GM21825 (cell line): ENCODE measurements around the gene PHB1.
"Not testable (repeated sequence)": the region's sequence is repeated elsewhere in the genome, so short reads cannot be mapped to it uniquely, and the experiment has no call there.

ENCODE experiments used
- ATAC-seq: cut with Tn5 transposase; IDR thresholded peaks from one replicate; pipeline ENCODE4 v1.9.1; 2021; ENCODE audit warnings: mild to moderate bottlenecking, moderate library complexity; ENCODE audit not compliant: unreplicated experiment

PHB1 gene

DNA sequence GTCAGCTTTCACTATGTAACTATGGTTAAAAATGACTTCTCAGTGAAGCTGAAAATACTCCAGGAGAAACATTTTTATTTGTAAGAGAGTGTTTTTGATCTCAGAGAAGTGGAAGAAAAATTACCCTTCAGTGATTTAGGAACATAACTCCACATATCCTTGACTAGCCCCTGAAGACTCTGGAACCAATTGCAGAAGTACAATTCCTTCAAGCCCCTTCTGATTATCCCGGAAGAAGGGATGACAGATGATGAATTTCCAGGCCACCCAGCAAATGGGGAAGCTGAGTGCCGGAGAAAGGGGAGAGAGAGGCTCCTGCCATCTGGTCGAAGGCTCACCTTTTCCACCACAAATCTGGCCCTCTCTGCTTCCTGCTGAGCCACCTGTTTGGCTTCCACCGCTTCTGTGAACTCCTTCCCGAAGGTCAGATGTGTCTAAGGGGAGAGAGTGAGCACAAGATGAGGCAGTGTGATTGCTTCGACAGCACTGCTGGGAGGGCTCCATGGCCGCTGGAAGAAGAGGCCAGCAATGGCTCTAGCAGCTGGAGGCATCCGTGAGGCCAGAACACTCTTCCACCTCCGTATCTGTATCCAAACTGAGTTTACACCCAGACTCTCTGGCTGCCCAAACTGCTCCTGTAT, 8.1 kb downstream of the PHB1 start:
- no peak for ATAC-seq

DNA sequence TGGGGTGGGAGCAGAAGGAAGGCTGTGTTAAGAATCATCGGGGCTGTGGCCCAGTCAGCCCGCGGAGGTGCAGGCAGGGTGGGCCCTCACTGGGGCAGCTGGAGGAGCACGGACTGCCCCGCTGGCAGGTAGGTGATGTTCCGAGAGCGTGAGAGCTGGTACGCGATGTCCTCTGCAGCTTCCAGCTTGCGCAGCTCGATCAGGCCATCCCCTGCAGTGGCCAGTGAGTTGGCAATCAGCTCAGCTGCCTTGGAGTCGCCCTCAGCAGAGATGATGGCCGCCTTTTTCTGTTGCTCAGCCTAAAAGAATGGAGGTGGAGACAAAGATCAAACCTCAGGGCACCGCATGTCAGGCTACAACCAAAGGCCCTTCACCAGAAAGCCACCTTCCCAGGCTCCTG, 9.8 kb downstream of the PHB1 start:
- ATAC-seq, result no peak

DNA sequence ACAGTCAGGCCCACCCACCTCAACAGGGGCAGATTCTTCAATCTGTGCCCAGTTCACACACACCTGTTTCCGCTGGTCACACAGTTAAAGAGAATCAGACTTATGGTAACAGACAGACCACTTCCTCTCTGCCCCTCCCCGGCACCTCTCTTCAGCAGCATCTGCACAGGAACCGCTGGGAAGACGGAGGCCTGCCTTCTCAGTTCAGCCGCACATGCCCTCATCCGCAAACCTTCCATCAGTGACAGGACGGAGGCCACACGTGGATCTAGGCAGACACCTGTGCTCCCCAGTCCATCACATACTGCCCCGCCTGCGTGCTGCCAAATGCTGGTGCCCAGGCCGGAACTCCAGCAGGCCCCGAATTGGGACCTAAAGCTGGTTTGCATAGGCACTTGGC, 10.3 kb downstream of the PHB1 start:
- ATAC-seq, result peak; percentile 54

DNA sequence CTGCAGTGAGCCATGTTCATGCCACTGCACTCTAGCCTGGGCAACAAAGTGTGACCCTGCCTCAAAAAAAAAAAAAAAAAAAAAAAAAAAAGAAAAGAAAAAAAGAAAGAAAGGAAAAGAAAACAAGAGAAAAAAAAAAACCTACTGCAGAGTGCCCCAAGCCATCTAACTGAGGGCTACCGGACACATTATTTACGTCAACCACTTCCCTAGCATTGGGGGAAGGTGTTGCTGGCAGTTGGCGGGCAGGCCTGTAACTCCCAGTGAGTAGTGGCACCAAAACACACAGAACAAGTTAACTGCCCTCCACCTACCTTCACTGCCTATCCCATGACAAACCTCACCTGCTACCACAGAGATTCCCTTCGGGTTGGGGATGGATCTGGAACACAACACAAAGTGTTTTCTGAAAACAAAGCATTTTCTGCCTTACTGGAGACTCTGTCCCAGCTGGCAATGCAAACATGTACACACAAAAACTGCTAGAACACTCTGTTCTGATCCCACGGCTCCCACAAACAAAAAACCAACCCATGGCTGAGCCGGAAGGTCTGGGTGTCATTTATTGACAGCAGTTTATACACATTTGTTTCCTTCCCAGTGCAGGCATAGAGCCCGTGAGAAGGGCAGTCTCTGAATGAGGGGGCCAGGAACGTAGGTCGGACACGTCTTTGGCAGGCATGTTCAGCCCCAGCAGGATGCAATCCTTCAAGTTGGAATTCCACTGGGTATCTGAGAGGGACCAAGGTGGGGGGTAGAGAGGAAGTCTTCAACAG, 11.0 kb downstream of the PHB1 start:
- ATAC-seq, result no peak

DNA sequence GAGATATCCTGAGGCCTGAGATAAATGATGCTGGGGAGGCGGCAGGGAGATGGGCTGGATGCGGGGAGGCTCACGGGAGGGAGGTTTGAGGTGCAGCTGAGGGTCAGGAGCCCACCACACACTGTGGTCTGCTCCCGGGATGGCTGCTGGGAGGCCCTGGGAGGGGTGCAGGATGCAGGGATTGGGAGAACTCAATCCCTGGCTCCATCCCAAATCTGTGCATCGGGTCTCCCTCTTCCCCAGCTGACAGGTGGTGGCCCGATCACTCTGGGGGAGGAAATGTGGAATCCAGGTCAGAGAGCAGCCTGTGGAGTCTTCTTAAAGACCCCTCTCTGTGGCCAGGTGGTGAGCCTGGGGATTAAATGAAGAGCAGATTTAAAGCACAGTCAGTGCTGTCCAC, 12.0 kb downstream of the PHB1 start:
- ATAC-seq, result no peak

DNA sequence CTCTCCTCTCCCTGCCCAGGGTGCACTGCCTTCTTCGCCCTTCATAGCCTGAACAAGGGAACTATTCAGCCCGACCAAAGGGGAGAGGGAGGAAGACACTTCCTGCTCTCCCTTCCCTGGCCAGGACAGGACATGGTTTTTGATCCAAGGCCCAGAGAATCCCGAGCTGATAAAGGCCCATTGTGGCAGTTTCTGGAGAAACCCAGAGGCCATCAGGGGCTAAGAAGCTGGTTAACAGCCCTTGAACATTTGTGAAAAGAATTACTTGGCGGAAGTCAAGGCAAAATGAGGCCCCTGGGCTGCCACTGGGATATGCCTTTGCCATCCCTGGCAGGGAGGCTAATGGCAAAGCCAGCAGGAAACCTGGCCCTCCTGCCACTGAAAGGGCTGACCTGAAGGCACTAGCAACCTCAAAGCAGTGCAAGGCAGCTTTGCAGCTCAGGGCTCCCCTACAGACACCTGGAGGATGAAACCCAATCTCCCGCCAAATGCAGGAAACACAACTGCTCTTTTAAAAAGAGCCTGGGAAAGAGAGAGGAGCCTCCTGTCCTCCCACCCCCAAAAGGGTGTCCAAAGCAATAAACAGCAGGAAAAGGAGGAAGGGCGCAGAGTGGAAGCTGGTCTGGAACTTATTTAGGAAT, 12.6 kb downstream of the PHB1 start:
- no peak for ATAC-seq

DNA sequence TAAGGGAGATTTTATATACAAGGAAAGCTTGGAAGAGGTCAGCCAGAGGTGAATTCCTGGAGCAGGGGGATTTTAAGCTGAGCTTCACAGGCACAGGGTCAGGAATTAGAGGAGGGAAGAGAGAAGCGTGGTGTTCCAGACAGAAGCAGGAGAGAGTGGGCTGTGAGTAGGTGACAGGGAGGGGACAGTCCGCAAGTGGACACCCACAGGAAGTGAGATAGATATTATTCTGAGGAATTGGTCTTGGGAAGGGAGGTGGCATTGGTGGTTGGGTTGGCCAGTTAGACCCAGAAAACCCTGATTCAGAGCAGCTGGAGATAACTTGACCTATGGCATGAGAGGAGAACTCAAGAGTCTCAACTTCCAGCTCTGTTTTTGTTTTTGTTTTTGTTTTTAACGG, 14.7 kb downstream of the PHB1 start:
- no peak for ATAC-seq

DNA sequence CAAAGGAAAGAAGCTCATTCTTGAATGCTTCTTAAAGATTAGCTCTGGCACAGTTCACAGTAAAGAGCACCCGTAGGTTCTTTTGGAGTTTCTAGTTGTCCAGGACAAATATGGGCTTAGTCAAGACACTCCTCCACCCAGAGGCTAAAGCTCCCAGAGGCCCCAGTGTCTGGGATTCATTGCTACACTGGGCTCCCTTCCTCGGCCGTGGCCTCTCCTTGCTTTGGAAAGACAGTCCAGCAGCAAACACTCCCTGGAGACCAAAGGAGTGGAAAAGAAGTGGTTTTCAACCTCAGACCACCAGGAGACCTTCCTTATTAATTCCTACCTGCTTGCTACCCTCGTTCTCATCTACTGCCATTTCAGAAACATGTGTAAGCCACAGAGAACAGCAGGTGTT, 17.1 kb downstream of the PHB1 start:
- no peak for ATAC-seq

DNA sequence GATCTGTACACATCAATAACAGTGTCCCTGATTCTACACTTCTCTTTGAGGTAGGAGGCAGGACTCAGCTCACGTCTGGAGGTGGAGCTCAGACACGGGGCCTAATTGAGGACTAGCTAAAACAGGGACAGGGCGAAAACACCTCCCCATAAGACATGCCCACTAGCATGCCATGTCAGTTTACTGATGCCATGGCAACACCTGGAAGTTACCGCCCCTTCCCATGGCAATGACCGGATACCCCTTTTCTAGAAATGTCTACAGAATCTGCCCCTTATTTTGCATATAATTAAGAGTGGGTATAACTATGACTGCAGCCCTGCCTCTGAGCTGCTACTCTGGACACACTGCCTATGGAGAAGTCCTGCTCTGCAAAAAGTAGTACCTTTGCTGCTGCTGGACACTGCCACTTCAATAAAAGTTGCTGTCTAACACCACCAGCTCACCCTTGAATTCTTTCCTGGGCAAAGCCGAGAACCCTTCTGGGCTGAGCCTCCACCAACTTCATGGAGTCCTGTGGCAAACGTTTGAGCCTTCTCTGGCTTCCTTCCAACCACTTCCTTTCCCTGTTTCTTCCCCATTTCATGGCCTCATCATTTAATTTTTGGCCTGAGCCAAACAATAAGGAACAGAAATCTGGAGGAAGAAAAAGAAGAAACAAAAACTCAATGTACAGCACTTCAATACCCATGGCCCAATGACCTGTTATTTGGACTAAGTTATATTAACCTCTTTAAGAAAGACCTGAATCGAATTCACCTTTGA, 21.0 kb downstream of the PHB1 start:
- no peak for ATAC-seq

DNA sequence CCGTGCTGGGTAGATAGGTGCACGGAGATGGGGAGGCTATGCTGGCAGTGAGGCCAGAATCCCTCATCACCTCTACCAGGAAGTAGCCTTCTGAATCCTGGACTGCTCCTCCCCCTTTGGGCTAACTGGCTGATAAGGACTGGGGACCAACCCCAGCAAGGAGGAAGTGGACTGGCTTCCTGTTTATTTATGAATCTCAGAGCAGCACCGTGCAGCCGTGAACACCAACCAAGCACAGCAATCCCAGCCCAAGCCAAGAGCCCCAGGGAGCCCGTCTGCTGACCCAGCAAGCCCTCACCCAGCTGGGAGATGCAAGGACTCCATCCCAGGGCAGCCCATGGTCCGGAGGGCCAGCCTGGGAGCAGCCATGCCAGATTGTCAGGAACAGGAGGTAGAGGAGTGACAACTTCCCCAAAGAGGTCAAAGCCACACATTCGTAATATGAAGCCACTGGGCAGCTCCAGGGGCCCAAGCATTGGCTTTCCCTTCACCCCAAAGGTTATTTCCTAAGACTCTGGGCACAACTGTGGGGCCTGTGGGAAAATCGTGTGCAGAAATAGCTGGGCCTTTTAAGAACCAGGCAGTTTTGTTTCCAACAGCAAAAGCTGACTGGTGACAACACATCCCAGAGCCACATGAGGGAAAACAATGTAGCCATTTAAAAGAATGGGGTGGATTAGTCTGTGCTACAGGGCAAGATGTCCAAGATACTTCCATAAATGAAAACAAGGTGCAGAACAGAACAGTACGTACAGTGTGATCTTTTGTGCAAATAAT, 23.9 kb downstream of the PHB1 start:
- no peak for ATAC-seq

DNA sequence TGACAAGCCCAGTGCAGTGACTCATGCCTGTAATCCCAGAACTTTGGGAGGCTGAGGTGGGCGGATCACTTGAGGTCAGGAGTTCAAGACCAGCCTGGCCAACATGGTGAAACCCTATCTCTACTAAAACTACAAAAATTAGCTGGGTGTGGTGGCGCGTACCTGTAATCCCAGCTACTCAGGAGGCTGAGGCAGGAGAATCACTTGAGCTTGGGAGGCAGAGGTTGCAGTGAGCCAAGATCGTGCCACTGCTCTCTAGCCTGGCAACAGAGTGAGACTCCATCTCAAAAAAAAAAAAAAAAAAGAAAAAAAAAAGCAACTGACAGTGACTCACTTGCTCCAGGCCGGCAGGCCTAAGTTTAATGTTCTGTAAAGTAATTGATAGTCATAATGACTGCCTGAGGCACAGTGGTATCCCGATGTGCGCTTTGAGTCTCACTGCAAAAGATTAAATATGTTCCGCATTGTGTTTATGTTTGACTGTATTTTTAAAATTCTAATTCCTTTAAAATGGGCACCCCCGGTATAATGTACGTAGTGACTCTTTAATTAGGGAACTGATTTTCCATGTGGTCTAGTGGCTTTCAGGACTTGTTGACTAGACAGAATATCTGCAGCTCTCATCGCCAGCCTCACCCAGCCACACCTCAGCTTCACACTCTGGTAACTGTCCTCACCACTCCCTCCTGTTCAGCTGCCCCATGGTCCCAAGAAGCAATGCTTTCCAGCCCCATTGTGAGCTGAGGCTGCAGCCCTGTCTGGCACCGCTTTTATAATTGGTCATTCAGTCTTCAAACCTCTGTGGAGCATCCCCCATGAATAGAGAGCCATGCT, 25.0 kb downstream of the PHB1 start:
- not testable (repeated sequence) for ATAC-seq

DNA sequence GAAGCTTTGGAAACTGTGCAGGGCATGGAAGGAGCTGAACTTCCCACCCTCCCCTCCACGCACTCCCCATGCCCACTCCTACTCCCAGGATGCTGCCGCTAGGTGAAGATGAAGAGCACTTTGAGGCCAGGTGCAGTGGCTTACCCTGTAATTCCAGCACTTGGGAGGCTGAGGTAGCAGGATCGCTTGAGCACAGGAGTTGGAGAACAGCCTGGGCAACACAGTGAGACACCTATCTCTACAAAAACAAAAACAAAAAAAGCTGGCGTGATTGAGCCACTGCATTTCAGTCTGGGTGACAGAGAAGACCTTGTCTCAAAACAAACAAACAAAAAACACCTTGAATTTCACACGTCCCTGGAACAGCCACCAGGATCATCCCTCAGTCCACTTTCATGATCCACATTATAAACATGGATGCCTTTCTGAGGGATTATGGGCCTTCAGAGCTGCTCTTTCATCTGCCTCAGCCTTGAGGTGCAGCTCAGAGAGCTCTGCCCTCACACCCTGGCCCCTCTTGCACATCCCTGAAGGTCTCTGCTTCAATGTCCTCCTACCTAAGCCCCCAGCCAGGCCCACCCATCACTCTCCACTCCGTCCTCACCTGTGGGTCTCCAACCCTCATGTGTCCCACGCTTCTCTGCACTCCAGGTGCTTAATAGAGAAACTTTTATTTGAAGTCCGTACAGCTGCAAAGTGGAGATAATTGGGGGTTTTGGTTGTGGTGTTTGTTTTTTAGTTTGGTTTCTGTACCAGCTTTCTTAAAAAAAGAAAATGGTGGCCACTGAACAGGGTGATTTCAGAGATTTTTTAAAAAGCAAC, 25.8 kb downstream of the PHB1 start:
- no peak for ATAC-seq

DNA sequence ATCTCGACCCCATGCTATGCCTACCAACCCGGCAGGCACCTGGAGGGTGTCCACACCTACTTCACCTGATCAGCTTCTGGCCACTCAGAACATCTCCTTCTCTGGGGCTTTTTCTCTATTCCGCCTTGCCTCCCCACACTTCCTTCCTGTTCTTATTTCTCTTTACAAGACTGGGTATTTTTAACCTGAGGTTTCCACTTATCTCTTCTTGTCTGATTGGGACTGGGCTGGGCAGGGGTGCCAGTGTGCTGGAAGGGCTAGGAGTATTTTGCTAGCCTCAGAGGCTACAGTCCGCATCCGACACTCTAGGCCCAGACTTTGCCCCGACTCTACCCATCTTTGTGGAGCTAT, 26.4 kb downstream of the PHB1 start:
- ATAC-seq, result peak; percentile 60

DNA sequence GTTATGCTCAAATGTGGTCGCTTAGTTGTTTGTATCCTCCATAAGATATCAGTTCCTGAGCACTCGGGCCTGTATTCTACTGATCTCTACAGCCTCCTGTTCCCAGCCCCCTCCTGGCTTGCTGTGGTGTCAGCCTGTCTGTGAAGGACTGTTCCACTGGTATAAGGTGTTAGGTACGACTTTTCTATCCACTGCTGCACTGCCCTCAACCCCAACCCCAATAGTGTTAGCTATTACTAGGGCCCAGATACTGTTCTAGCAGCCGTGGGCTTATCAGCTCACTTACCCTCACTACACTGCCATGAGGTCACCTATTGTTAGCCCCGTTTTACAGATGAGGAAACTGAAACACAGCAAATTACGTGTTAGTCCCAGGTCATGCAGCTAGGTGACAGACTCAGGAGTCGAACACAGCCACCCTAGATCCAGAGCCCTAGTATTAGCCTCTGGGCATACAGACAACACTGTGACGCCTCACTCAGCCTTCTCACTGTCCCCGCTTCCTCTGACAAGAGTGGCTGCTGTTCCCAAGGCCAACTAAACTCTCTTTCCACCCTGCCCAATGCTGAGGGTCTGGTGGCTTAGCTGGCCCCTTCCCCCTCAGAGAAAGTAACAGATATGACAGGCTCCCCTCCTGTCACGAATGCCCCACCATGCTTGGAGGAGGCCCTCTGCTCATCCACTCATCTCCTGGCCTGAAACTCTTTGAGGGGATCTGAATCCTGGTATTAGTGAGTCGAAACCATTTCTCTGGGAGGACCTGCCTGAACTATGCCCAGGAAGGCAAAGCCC, 27.0 kb downstream of the PHB1 start:
- no peak for ATAC-seq

DNA sequence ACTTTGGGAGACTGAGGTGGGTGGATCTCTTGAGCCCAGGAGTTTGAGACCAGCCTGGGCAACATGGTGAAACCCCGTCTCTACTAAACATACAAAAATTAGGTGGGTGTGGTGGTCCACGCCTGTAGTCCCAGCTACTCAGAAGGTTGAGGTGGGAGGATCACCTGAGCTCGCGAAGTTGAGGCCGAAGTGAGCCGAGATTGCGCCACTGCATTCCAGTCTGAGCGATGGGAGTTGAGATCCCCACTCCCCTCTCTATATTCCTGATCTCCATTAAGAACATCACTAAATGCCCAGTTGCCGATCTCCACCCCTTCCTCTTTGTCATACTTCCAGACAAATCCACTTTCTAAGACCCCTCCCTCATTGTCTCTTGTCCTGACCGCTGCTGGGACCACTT, 28.3 kb downstream of the PHB1 start:
- no peak for ATAC-seq

DNA sequence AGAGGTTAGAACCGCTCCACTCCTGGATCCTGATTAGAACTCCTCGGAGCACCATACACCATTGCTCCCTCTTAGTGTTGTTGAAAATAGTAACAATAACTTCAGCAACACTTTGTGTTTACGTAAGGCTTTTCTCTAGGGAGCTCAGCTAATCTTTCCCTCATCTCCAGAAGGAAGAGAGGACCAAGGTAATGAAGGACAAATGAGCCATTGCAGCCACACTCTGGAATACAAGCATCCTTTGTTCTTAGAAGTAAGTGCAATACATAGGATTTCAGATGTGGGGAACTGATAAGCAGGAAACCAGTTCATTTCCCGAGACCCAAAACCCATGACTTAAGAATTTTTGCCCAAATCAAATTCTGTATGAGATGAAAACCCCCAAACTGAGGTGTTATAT, 29.7 kb downstream of the PHB1 start:
- ATAC-seq, result no peak

DNA sequence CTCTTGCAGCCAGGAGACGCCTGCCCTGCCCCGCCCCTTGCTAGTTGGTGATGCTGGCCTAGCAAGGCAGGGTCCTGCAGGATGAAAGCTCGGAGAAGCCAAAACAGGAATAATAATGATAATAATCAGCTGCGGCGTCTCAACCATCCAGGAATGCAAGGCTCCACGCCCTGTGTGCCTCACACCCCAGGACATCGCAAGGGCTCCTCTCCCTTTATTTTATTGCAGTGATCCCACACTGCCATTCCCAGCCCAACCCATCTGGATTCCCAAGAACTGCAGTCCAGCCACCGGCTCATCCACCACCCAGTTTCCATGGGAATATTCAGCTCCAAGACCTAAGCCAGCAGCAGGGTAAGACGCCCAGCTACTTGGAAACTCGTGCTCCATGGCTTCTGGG, 31.6 kb downstream of the PHB1 start:
- no peak for ATAC-seq

DNA sequence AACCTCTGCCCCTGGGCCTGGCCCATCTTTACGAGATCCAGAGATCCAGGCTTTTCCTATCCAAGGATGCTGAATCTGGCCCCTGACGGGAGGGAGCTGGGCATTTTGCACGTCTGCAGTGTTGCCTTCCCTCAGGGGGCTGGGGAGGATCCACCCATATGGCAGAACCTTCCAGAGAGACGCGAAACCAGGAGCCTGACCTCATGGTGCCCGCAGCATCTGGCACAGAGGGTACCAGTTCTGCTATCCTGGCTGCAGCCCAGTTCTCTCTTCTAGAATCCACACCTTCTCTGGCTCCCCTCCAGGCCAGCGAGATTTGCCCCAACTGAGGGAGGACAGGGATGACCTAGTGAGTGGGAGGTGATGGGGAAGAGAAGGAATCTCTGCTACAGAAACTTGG, 32.1 kb downstream of the PHB1 start:
- no peak for ATAC-seq
